Globus pallidus (tissue), 1 donor: ENCODE data around the gene MYO1D.
A peak's percentile ranks its signal among the peaks of the same experiment; 100 is the strongest.
"Not testable (repeated sequence)": the region's sequence is repeated elsewhere in the genome, so short reads cannot be mapped to it uniquely, and the experiment has no call there.

Experiments
- DNase-seq: peaks from one replicate; pipeline ENCODE4 v3.0.0-alpha.2; 2015; ENCODE audit warnings: low spot score

MYO1D gene

DNA sequence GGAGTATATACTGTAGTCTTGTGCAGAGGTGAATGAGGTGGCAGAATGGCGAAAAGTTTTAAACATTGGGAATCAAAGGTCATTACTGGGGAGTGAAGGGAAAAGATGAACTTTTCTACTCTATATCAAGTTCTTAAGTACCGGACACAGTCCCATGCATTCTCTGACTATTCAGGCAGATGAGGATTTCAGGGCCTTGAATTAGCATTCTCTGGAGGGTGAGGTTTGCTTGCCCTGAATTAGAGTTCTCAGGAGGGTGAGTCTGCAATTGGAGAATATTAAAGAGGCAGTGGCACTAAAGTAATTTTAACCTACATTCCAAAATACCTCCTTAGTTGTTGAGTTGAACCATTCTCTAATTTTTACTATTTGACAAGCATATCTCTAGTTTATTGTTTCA, 423.6 kb downstream of the MYO1D start:
- no peak for DNase-seq

GRCh38 chr17:32452281-32452680, 424.6 kb downstream of the MYO1D start:
- no peak for DNase-seq

GRCh38 chr17:32451879-32452278, 425.0 kb downstream of the MYO1D start:
- no peak for DNase-seq

DNA sequence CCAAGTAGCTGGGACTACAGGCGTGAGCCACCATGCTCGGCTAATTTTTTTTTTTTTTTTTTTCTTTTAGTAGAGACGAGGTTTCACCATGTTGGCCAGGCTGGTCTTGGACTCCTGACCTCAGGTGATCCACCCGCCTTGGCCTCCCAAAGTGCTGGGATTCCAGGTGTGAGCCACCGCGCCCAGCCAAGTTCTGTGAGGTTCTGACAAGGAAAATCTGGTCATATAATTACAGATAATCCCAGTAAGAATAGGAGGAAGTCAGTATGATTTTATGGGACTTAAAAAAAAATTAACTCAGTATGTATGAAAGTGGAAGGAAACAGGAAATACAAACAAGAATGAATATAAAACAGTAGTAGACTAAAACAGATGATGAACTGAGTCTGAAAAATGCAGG, 426.5 kb downstream of the MYO1D start:
- not testable (repeated sequence) for DNase-seq

- DNase-seq: no peak
Measured at GRCh38 chr17:32449963-32450362, 427.0 kb downstream of the MYO1D start.

DNA sequence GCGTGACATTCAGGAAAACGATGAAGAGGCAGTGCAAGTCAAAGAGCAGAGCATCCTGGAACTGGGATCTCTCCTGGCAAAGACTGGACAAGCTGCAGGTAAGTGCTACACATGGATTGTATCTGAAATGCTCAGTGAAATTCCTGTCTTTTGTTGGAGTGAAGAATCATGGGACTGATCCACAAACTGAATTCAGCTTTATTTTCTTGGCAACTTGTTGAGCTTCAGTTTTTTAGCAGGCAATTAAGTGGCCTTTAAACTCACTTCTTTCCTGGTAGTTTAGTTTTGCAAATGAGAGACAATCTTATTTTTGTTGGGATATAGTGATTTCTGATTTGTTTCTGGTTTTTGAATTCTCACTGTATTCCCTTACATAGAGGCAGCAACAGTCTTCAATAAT, 430.0 kb downstream of the MYO1D start:
- DNase-seq: no peak

DNA sequence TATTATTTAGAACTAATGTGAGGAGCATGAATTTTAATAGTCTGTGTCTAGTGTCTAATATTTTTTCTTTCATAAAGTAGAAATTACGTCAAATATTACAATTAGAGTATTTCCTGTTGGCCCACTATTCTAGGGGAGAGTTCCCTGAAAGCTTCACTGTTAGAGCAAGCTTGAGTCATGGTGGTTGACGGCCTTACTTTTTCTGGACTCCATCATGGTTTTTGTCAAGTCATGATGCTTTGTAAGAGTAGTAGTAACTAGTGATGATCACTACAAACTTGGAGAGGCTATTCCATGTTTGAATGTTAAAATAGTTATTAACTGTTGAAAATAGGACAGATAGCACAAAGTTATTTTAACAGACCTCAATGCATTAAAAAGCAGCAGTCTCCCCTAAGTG, 431.0 kb downstream of the MYO1D start:
- DNase-seq: no peak

DNA sequence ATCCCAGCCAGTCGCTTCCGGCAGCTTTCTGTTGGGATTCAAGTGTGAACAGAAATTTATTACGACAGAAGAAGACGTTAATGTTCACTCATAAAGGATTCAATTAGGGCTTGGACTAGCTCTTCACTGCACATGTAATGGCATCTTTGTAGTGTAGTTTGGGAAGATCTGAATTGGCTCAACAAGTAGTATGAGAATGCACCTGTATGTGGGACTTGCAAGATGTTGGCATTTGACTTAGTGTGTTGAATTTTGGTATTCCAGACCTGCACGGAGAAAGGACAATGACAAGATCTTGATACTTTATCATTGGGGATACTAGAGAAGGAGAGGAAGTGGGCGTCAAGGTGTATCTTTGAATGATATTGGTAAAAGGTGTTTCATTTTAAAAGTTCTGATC, 431.4 kb downstream of the MYO1D start:
- DNase-seq: no peak

DNA sequence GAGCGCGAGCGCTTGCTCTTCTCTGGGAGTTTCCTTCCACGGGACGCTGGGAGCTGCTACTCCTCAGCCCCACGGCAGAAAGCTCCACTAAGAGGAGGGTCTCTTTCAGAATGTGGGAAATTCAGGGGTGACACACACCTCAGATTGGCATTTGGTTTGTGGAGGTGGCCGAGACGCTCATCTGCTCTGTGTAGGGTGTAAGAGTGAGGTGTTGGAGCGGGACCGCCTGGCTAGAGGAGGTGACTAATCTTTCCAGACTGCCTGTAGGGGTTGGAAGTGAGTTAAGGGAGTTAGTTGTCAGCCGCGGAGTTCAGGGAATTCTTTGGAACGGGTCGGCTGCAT, 431.9 kb downstream of the MYO1D start:
- DNase-seq: no peak

- DNase-seq: peak; percentile 95
Measured at GRCh38 chr17:32444301-32445073, 432.4 kb downstream of the MYO1D start, which contains the start of gene PSMD11. Gene PSMD11 (plus strand): TSS chr17:32444510. CDS start chr17:32444524, 14 bp downstream.

DNA sequence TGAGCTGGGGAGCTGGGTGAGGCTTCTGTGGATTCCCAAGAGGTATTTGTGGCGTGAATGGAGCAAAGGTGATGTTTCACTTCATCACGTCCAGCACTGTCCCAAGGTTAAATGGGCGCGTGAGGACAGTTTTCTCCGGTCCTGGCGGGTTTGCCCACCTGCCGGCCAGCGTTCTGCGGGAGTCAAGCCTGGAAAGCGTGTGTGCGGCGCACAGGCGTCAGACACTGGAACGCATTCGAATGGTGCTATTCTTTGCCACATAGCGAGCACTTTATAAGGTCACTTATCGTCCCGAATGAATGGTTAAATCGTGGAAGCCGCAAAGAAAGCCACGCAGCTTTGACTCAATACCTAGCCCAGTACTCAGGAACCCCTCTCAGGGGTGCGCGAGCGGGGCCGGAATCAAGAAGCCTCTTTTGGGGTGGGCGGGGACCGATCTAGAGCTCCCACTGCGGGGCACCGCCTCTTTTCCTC, 433.1 kb downstream of the MYO1D start:
- DNase-seq: no peak
